GM19193 (cell line): ENCODE data around the gene HSPA1L.

ENCODE experiments used
- POLR2A ChIP-seq: IDR thresholded peaks from 4 replicates; pipeline ENCODE4 v1.6.1; 2011; ENCODE audit not compliant: insufficient read depth, insufficient read length; ENCODE audit errors: extremely low read depth

HSPA1L gene

GRCh38 chr6:31837369-31838113 lies 22.5 kb upstream of the HSPA1L start:
- no peak for TF ChIP-seq POLR2A

- no peak for TF ChIP-seq POLR2A
Observed at GRCh38 chr6:31836474-31837368, 21.6 kb upstream of the HSPA1L start.

GRCh38 chr6:31836047-31836473 lies 21.0 kb upstream of the HSPA1L start:
- no peak for TF ChIP-seq POLR2A

- peak; percentile 100 for TF ChIP-seq POLR2A
Observed at GRCh38 chr6:31834367-31835250, 19.5 kb upstream of the HSPA1L start.

- TF ChIP-seq POLR2A: no peak
Observed at GRCh38 chr6:31831350-31832215, 16.5 kb upstream of the HSPA1L start.

- no peak for TF ChIP-seq POLR2A
Observed at GRCh38 chr6:31830886-31831335, 15.8 kb upstream of the HSPA1L start.

GRCh38 chr6:31829633-31830283 lies 14.7 kb upstream of the HSPA1L start:
- no peak for TF ChIP-seq POLR2A

GRCh38 chr6:31827286-31828079 lies 12.4 kb upstream of the HSPA1L start, which contains the start of gene HSPA1B:
Gene HSPA1B, plus strand, starts transcription at chr6:31827738. Its CDS starts 213 bp downstream, at chr6:31827951.
- TF ChIP-seq POLR2A: peak; percentile 99

GRCh38 chr6:31826793-31827285 lies 11.8 kb upstream of the HSPA1L start:
- peak; percentile 46 for TF ChIP-seq POLR2A

GRCh38 chr6:31825553-31825952 lies 10.5 kb upstream of the HSPA1L start:
- TF ChIP-seq POLR2A: no peak

- TF ChIP-seq POLR2A: peak; percentile 11
Observed at GRCh38 chr6:31822036-31822821, 7.1 kb upstream of the HSPA1L start.
